ENCODE measurements around the gene MUL1.

The MUL1 gene

GRCh38 chr1:20485527-20486456 lies 22.2 kb downstream of the MUL1 start, which contains the start of gene CAMK2N1:
TSS of gene CAMK2N1 (minus strand) at chr1:20486210. CDS start at chr1:20485379, 831 bp downstream.
- DNase-seq (ENCODE audit: low read depth, low spot score) = no peak

- no peak for DNase-seq (ENCODE audit: low read depth, low spot score)
Observed at GRCh38 chr1:20484519-20485462, 23.2 kb downstream of the MUL1 start.

- DNase-seq (ENCODE audit: low read depth, low spot score) = no peak
Observed at GRCh38 chr1:20483833-20484518, 24.0 kb downstream of the MUL1 start.

- no peak for DNase-seq (ENCODE audit: low read depth, low spot score)
Observed at GRCh38 chr1:20483098-20483832, 24.7 kb downstream of the MUL1 start.

- DNase-seq (ENCODE audit: low read depth, low spot score) = no peak
Observed at GRCh38 chr1:20481643-20482498, 26.1 kb downstream of the MUL1 start.

- no peak for DNase-seq (ENCODE audit: low read depth, low spot score)
Observed at GRCh38 chr1:20480951-20481617, 26.9 kb downstream of the MUL1 start.

- no peak for DNase-seq (ENCODE audit: low read depth, low spot score)
Observed at GRCh38 chr1:20480243-20480944, 27.6 kb downstream of the MUL1 start.

- no peak for DNase-seq (ENCODE audit: low read depth, low spot score)
Observed at GRCh38 chr1:20479840-20480239, 28.1 kb downstream of the MUL1 start.

- no peak for DNase-seq (ENCODE audit: low read depth, low spot score)
Observed at GRCh38 chr1:20478057-20478635, 29.8 kb downstream of the MUL1 start.

- DNase-seq (ENCODE audit: low read depth, low spot score) = no peak
Observed at GRCh38 chr1:20477348-20478056, 30.4 kb downstream of the MUL1 start.

GRCh38 chr1:20476265-20477038 lies 31.5 kb downstream of the MUL1 start:
- no peak for DNase-seq (ENCODE audit: low read depth, low spot score)

GRCh38 chr1:20474996-20475395 lies 33.0 kb downstream of the MUL1 start:
- no peak for DNase-seq (ENCODE audit: low read depth, low spot score)

GRCh38 chr1:20474333-20474975 lies 33.5 kb downstream of the MUL1 start:
- DNase-seq (ENCODE audit: low read depth, low spot score) = no peak

GRCh38 chr1:20473894-20474293 lies 34.1 kb downstream of the MUL1 start:
- DNase-seq (ENCODE audit: low read depth, low spot score) = no peak

- DNase-seq (ENCODE audit: low read depth, low spot score) = no peak
Observed at GRCh38 chr1:20472860-20473711, 34.9 kb downstream of the MUL1 start.

GRCh38 chr1:20472121-20472520 lies 35.8 kb downstream of the MUL1 start:
- DNase-seq (ENCODE audit: low read depth, low spot score) = no peak
